Activated T-cell treated with anti-CD3 and anti-CD28 coated beads, Interleukin-2, amount 50 U/mL, for 4 hours (primary cell): ENCODE measurements around the gene ADH5. TPM values are rescaled to one million over a fixed set of nuclear protein-coding genes. Genes with fewer than 3 reads are reported as not detected.
A peak's percentile ranks its signal among the peaks of the same experiment; 100 is the strongest.
"Not testable (repeated sequence)": the region's sequence is repeated elsewhere in the genome, so short reads cannot be mapped to it uniquely, and the experiment has no call there.

Experiments
- ATAC-seq, 2 donors: fragments of 200-7000 bp; cut with Tn5 transposase; one replicate each; pipeline ENCODE4 v1.10.0; 2021
- DNase-seq: peaks from one replicate; pipeline ENCODE4 v3.0.0-alpha.2; 2020
- H3K27me3 Mint-ChIP-seq: one replicate; pipeline ENCODE4 v1.8.0; 2021; ENCODE audit warnings: low read depth, mixed read lengths
- H3K36me3 Mint-ChIP-seq: one replicate; pipeline ENCODE4 v1.8.0; 2022; ENCODE audit warnings: mixed read lengths; ENCODE audit not compliant: insufficient read depth
- H3K4me1 Mint-ChIP-seq: one replicate; pipeline ENCODE4 v1.8.0; 2021; ENCODE audit warnings: low read depth, mixed read lengths
- H3K4me3 Mint-ChIP-seq: one replicate; pipeline ENCODE4 v1.8.0; 2021; ENCODE audit warnings: mild to moderate bottlenecking, moderate library complexity, mixed read lengths
- H3K9me3 Mint-ChIP-seq: one replicate; pipeline ENCODE4 v1.8.0; 2021; ENCODE audit warnings: mixed read lengths
- total RNA-seq, 3 donors: library from RNA; stranded (reverse); gene quantifications; one replicate each; pipeline ENCODE4 v1.2.1, GENCODE V29; 2021

The ADH5 gene
- total RNA-seq, 3 donors from 2014 or later, result 86.2 to 93.1 (median 91.9) TPM

GRCh38 chr4:99029852-99030251 lies 58.7 kb downstream of the ADH5 start:
- DNase-seq (no peak), ATAC-seq (no peak)
- H3K36me3 Mint-ChIP-seq, result peaks cover 15% of the 10 kb centered on the region
- no peaks in the 10 kb centered on the region for H3K27me3 Mint-ChIP-seq
- H3K4me3 Mint-ChIP-seq, result no peak overlapping the region
- H3K4me1 Mint-ChIP-seq, result peaks cover 52% of the 10 kb centered on the region
- no peaks in the 10 kb centered on the region for H3K9me3 Mint-ChIP-seq

DNA sequence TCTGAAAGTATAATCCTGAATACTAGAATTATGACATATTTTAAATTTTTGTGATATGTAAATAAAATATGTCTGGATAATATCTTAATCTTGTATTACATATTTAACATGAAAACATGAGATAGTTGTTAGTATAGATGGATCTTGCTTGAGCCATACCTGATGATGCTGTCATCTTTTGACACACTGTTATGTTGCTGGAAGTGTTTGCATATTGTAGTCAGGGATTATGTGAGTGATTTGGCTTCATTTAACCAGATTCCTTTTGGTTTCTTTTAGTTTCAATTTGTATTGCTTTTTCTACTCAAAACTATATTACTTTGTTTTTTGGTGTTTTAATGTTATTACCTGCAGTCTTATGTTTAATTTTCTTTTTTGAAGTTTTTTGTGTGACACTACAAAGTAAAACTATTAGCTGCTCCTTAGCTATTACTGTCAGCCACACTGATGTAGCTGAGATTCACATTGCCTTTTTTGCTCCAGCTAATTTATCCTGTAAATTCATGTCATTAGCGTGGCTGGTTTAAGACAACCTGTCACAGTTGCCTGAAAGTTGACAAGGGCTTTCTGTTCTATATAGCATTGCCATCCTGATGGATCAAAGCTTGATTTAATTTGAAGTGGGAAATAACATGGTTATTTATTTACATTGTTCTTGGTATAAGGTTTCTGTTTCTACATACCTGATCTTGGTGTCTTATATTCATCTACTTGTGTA lies 59.4 kb downstream of the ADH5 start:
- H3K36me3 Mint-ChIP-seq, result peaks cover 11% of the 10 kb centered on the region
- H3K9me3 Mint-ChIP-seq, result no peaks in the 10 kb centered on the region
- H3K4me1 Mint-ChIP-seq, result peaks cover 58% of the 10 kb centered on the region
- H3K27me3 Mint-ChIP-seq, result no peaks in the 10 kb centered on the region
- peak in 1 of 2 donors; percentile 51 for ATAC-seq
- H3K4me3 Mint-ChIP-seq, result no peak overlapping the region
- no peak for DNase-seq

- Mint-ChIP-seq H3K4me1 (peaks cover 66% of the 10 kb centered on the region), H3K4me3 (no peak overlapping the region), H3K27me3 (no peaks in the 10 kb centered on the region), H3K36me3 (peaks cover 8% of the 10 kb centered on the region), H3K9me3 (no peaks in the 10 kb centered on the region)
- ATAC-seq (peak; percentile 34 to 50), DNase-seq (no peak)
Measured at GRCh38 chr4:99028187-99028586, 60.4 kb downstream of the ADH5 start.

DNA sequence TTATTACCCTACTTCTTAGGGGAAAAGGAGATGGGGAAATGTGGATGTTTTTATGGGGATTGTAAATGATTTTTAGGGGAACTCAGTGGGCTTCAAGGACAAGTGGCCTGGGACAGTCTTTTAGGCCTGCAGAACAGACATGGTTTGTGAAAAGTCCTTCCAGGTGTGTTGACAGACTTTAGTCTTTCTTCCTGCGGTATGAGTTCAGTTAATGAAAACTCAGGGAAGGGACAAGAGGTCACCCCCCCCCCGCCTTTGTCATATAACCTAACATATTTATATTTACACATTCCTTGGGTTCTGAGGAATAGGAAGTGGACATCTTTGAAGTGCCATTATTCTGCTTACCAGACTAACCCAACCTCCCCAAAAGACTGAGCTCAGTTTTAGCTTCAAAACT lies 61.3 kb downstream of the ADH5 start:
- DNase-seq, result no peak
- ATAC-seq, result no peak
- H3K27me3 Mint-ChIP-seq, result no peaks in the 10 kb centered on the region
- H3K4me1 Mint-ChIP-seq, result peaks cover 72% of the 10 kb centered on the region
- H3K4me3 Mint-ChIP-seq, result no peak overlapping the region
- peaks cover 8% of the 10 kb centered on the region for H3K36me3 Mint-ChIP-seq
- no peaks in the 10 kb centered on the region for H3K9me3 Mint-ChIP-seq

DNA sequence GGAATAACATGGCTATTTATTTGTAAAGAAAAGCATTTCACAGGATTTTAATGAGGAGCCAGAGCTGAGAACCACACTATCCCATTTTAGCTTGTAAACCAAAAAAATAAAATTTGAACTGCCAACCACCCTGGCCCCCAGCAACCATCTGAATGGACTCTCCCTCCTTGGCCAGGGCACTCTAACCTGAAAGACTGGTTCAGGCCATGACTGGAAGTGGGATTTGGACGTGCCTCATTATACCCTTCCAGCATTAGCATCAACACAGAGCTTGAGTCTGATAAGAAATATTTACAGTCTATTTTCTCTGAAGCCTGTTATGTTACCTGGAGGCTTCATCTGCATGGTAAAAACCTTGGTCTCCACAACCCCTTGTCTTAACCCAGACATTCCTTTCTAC lies 63.1 kb downstream of the ADH5 start:
- ATAC-seq, result no peak
- peaks cover 72% of the 10 kb centered on the region for H3K4me1 Mint-ChIP-seq
- peaks cover 16% of the 10 kb centered on the region for H3K36me3 Mint-ChIP-seq

DNA sequence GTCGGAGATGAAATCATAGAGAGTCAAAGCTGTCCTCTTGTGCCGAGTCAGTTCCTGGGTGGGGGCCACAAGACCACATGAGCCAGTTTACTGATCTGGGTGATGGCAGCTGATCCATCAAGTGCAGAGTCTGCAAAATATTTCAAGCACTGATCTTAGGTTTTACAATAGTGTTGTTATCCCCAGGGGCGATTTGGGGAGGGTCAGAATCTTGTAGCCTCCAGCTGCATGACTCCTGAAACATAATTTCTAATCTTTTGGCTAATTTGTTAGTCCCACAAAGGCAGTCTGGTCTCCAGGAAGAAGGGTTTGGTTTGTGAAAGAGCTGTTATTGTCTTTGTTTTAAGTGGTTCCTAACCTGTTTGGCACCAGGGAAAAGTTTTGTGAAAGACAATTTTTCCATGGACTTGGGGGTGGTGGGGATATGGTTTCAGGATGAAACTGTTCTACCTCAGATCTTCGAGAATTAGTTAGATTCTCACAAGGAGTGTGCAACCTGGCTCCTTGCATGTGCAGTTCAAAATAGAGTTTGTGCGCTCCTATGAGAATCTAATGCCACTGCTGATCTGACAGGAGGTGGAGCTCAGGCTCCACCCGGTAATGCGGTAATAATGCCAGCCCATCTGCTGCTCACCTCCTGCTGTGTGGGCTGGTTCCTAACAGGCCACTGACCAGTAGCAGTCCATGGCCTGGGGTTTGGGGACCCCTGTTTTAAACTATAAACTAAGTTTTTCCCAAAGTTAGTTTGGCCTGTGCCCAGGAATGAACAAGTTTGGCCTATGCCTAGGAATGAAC lies 63.9 kb downstream of the ADH5 start:
- no peak for DNase-seq
- H3K9me3 Mint-ChIP-seq, result peaks cover 14% of the 10 kb centered on the region
- no peaks in the 10 kb centered on the region for H3K27me3 Mint-ChIP-seq
- ATAC-seq, result no peak
- peaks cover 64% of the 10 kb centered on the region for H3K4me1 Mint-ChIP-seq
- peaks cover 15% of the 10 kb centered on the region for H3K36me3 Mint-ChIP-seq
- no peak overlapping the region for H3K4me3 Mint-ChIP-seq

More for the DNA sequence above, 63.1 kb downstream of the ADH5 start:
- DNase-seq, result no peak
- Mint-ChIP-seq H3K27me3 (no peaks in the 10 kb centered on the region), H3K9me3 (peaks cover 13% of the 10 kb centered on the region), H3K4me3 (no peak overlapping the region)

DNA sequence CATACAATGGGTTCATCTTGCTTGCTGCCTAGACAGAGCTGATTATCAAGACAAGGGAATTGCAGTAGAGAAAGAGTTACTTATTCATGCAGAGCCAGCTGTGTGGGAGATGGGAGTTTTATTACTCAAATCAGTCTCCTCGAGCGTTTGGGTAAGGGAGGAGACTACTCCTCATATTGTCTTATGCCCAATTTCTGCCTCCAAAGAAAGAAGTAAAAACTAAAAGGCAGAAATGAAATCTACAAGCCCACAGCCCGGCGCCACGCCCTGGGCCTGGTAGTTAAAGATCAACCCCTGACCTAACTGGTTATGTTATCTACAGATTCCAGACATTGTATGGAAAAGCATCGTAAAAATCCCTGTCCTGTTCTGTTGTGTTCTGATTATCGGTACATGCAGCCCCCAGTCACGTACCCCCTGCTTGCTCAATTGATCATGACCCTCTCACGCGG lies 64.8 kb downstream of the ADH5 start:
- Mint-ChIP-seq H3K36me3 (peaks cover 19% of the 10 kb centered on the region), H3K4me1 (peaks cover 59% of the 10 kb centered on the region), H3K9me3 (peaks cover 18% of the 10 kb centered on the region)
- not testable (repeated sequence) for ATAC-seq, H3K4me3 Mint-ChIP-seq, DNase-seq, H3K27me3 Mint-ChIP-seq

- no peak for DNase-seq
- no peaks in the 10 kb centered on the region for H3K27me3 Mint-ChIP-seq
- H3K9me3 Mint-ChIP-seq, result peaks cover 18% of the 10 kb centered on the region
- H3K4me3 Mint-ChIP-seq, result no peak overlapping the region
- peaks cover 22% of the 10 kb centered on the region for H3K36me3 Mint-ChIP-seq
- no peak for ATAC-seq
- H3K4me1 Mint-ChIP-seq, result peaks cover 52% of the 10 kb centered on the region
Measured at GRCh38 chr4:99022566-99022965, 66.0 kb downstream of the ADH5 start.

- Mint-ChIP-seq H3K4me3 (no peak overlapping the region), H3K36me3 (peaks cover 22% of the 10 kb centered on the region), H3K27me3 (no peaks in the 10 kb centered on the region), H3K9me3 (peaks cover 18% of the 10 kb centered on the region), H3K4me1 (peaks cover 44% of the 10 kb centered on the region)
- no peak for ATAC-seq
- DNase-seq, result no peak
Measured at GRCh38 chr4:99021386-99021785, 67.2 kb downstream of the ADH5 start.

Other genes starting within 250 kb of the ADH5 start
- gene EIF4E, start 159.7 kb downstream of the ADH5 start, total RNA-seq, result 100 to 1,000 TPM; 196 to 204 (median 198) TPM
- gene METAP1, start 93.1 kb downstream of the ADH5 start, total RNA-seq, result 10 to 100 TPM; 60.5 to 70.9 (median 69.9) TPM
- under 1 TPM; 0.21 to 0.43 (median 0.30) TPM for gene ADH4, start 55.5 kb upstream of the ADH5 start, total RNA-seq
- under 1 TPM in 1 of 3 donors, not detected in 2; 0.10 TPM for gene ADH6, start 130.5 kb upstream of the ADH5 start, total RNA-seq
- not detected for gene ADH1A, start 202.2 kb upstream of the ADH5 start, total RNA-seq
- 1 to 10 TPM in 2 of 3 donors, under 1 TPM in 1; 0.91 to 1.1 (median 1.0) TPM for gene ADH1B, start 232.6 kb upstream of the ADH5 start, total RNA-seq